SK-N-SH (cell line): ENCODE data around the gene LRGUK.

ENCODE experiments used
- CTCF ChIP-seq: fragments of 200-600 bp; sonication (generic); IDR thresholded peaks from 2 replicates; pipeline ENCODE4 v1.6.1; 2017; ENCODE audit warnings: antibody characterized with exemption, mild to moderate bottlenecking, moderate library complexity
- ELF1 ChIP-seq: IDR thresholded peaks from 2 replicates; pipeline ENCODE4 v1.4.0; 2012
- FOXJ3 ChIP-seq: sonication (generic); formaldehyde crosslinking; IDR thresholded peaks from 2 replicates; pipeline ENCODE4 v1.5.1; 2020; ENCODE audit warnings: mild to moderate bottlenecking, missing genetic modification reagents
- FOXM1 ChIP-seq: IDR thresholded peaks from 2 replicates; pipeline ENCODE4 v1.4.0; 2012; ENCODE audit warnings: low read depth, mild to moderate bottlenecking
- GABPA ChIP-seq: IDR thresholded peaks from 2 replicates; pipeline ENCODE4 v1.4.0; 2012; ENCODE audit warnings: low read depth, mild to moderate bottlenecking
- NFIC ChIP-seq: IDR thresholded peaks from 2 replicates; pipeline ENCODE4 v1.4.0; 2012; ENCODE audit warnings: borderline replicate concordance
- POLR2AphosphoS5 ChIP-seq: IDR thresholded peaks from 2 replicates; pipeline ENCODE4 v1.6.1; 2012; ENCODE audit warnings: low read depth, low read length
- SIN3A ChIP-seq: IDR thresholded peaks from 2 replicates; pipeline ENCODE4 v1.6.1; 2012; ENCODE audit warnings: low read depth, mild to moderate bottlenecking, low read length, moderate library complexity, borderline replicate concordance
- TEAD4 ChIP-seq: IDR thresholded peaks from 2 replicates; pipeline ENCODE4 v1.4.0; 2012; ENCODE audit warnings: mild to moderate bottlenecking, borderline replicate concordance; ENCODE audit not compliant: insufficient read depth
- YY1 ChIP-seq: IDR thresholded peaks from 2 replicates; pipeline ENCODE4 v1.4.0; 2012; ENCODE audit warnings: low read depth, mild to moderate bottlenecking
- TF ChIP-seq, protein P1 (sequence below): IDR thresholded peaks from 2 replicates; pipeline ENCODE4 v1.4.0; 2012; ENCODE audit warnings: low read depth
- TF ChIP-seq, protein P2 (sequence below): IDR thresholded peaks from 2 replicates; pipeline ENCODE4 v1.6.1; 2012; ENCODE audit warnings: mild to moderate bottlenecking, low read depth, low read length, moderate library complexity

GRCh38 chr7:134121632-134122139, 5.5 kb upstream of the LRGUK start:
- TF ChIP-seq, protein P1, sequence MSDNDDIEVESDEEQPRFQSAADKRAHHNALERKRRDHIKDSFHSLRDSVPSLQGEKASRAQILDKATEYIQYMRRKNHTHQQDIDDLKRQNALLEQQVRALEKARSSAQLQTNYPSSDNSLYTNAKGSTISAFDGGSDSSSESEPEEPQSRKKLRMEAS = no peak
- no peak for TF ChIP-seq POLR2AphosphoS5
- TF ChIP-seq CTCF = no peak
- no peak for TF ChIP-seq TEAD4
- TF ChIP-seq FOXM1 = no peak
- TF ChIP-seq FOXJ3 (CRISPR knock-in tag) = no peak
- no peak for TF ChIP-seq YY1
- TF ChIP-seq ELF1 = no peak
- TF ChIP-seq GABPA = no peak
- TF ChIP-seq, protein P2, sequence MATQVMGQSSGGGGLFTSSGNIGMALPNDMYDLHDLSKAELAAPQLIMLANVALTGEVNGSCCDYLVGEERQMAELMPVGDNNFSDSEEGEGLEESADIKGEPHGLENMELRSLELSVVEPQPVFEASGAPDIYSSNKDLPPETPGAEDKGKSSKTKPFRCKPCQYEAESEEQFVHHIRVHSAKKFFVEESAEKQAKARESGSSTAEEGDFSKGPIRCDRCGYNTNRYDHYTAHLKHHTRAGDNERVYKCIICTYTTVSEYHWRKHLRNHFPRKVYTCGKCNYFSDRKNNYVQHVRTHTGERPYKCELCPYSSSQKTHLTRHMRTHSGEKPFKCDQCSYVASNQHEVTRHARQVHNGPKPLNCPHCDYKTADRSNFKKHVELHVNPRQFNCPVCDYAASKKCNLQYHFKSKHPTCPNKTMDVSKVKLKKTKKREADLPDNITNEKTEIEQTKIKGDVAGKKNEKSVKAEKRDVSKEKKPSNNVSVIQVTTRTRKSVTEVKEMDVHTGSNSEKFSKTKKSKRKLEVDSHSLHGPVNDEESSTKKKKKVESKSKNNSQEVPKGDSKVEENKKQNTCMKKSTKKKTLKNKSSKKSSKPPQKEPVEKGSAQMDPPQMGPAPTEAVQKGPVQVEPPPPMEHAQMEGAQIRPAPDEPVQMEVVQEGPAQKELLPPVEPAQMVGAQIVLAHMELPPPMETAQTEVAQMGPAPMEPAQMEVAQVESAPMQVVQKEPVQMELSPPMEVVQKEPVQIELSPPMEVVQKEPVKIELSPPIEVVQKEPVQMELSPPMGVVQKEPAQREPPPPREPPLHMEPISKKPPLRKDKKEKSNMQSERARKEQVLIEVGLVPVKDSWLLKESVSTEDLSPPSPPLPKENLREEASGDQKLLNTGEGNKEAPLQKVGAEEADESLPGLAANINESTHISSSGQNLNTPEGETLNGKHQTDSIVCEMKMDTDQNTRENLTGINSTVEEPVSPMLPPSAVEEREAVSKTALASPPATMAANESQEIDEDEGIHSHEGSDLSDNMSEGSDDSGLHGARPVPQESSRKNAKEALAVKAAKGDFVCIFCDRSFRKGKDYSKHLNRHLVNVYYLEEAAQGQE = no peak
- no peak for TF ChIP-seq SIN3A
- no peak for TF ChIP-seq NFIC
